Lower leg skin (tissue), 4 donors: ENCODE measurements around the gene SPACA4. TPM values are rescaled to one million over a fixed set of nuclear protein-coding genes. Genes with fewer than 3 reads are reported as not detected.

ENCODE experiments used
- DNase-seq, 2 donors: peaks; one replicate each; pipeline ENCODE4 v3.0.0-alpha.2; 2019; ENCODE audit warnings: low spot score in 2 of 2
- H3K4me3 ChIP-seq: fragments of 200-600 bp; sonication (generic); 2 replicates; pipeline ENCODE4 v1.5.1; 2017; ENCODE audit warnings: mild to moderate bottlenecking, low read depth; ENCODE audit not compliant: poor library complexity, severe bottlenecking
- POLR2A ChIP-seq, 2 donors: fragments of 450-650 bp; IDR thresholded peaks; one replicate each; pipeline ENCODE4 v1.6.1; 2016 to 2017; ENCODE audit warnings: antibody characterized with exemption in 2 of 2, mild to moderate bottlenecking in 1 of 2, moderate library complexity in 1 of 2
- WGBS, 2 donors: methylation state at CpG; one replicate each; pipeline ENCODE4 v1.1.5; 2018; 5-methylcytosine and 5-hydroxymethylcytosine counted together
- intact Hi-C: fragments of 100-400 bp; cut with DNase I; formaldehyde crosslinking; loops from one replicate; pipeline ENCODE4 v1.15.0; 2023; ENCODE audit warnings: low total_unique reads
- total RNA-seq, 4 donors: library from RNA; depleted of rRNA; stranded (reverse); fragments of >200 nt; gene quantifications; one replicate each; pipeline ENCODE4 v1.1.0, GENCODE V29; 2016
- TF ChIP-seq, protein P1 (sequence below), 3 donors: fragments of 450-650 bp; IDR thresholded peaks; one replicate each; pipeline ENCODE4 v1.5.1; 2016; ENCODE audit warnings: antibody characterized with exemption in 3 of 3, mild to moderate bottlenecking in 3 of 3, moderate library complexity in 2 of 3

The SPACA4 gene
- total RNA-seq, 4 donors from 2014 or later = 1.7 to 2.1 TPM; not detected in 2

DNA sequence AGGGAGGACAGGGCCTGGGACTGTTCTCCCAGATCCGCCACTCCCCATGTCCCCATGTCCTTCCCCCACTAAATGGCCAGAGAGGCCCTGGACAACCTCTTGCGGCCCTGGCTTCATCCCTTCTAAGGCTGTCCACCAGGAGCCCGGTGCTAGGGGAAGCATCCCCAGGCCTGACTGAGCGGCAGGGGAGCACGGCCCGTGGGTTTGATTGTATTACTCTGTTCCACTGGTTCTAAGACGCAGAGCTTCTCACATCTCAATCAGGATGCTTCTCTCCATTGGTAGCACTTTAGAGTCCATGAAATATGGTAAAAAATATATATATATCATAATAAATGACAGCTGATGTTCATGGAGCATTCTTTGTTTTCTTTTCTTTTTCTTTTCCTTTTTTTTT, 815 bp downstream of the SPACA4 start:
- WGBS, 2 donors = 87 to 89% methylated on average over 7 of the region's 7 CpGs
- TF ChIP-seq POLR2A (IDR thresholded peaks at IDR 0.05) = no peak
- TF ChIP-seq, protein P1, sequence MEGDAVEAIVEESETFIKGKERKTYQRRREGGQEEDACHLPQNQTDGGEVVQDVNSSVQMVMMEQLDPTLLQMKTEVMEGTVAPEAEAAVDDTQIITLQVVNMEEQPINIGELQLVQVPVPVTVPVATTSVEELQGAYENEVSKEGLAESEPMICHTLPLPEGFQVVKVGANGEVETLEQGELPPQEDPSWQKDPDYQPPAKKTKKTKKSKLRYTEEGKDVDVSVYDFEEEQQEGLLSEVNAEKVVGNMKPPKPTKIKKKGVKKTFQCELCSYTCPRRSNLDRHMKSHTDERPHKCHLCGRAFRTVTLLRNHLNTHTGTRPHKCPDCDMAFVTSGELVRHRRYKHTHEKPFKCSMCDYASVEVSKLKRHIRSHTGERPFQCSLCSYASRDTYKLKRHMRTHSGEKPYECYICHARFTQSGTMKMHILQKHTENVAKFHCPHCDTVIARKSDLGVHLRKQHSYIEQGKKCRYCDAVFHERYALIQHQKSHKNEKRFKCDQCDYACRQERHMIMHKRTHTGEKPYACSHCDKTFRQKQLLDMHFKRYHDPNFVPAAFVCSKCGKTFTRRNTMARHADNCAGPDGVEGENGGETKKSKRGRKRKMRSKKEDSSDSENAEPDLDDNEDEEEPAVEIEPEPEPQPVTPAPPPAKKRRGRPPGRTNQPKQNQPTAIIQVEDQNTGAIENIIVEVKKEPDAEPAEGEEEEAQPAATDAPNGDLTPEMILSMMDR (IDR thresholded peaks at IDR 0.05) = no peak
- DNase-seq = no peak
- H3K4me3 ChIP-seq = no peak overlapping the region
- intact Hi-C loops = no loop called here

DNA sequence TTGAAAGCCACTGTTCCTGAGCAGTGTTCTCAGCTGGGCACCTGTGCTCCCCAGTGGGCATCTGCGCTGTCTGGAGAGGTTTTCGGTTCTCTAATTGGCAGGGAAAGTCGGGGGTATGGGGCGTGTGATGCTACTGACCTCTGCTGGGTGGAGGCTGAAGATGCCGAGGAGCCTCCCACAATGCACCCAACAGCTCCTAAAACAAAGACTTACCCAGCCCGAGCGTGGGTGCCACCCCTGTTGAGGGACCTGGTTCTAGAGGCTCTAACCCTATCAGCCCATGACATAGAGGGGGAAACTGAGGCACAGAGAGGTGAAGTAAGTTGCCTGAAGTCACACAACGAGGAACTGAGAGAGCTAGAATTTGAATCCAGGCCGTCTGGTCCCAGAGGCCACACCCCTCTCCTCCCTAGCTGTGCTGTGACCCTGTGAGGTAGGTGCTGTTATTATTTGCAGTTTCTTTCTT, 2.3 kb downstream of the SPACA4 start:
- TF ChIP-seq, protein P1 (IDR thresholded peaks at IDR 0.05) = no peak
- TF ChIP-seq POLR2A (IDR thresholded peaks at IDR 0.05) = no peak
- intact Hi-C loops = no loop called here
- H3K4me3 ChIP-seq = no peak overlapping the region
- 30 to 32% methylated on average over 9 of the region's 9 CpGs for WGBS, 2 donors
- DNase-seq = no peak

DNA sequence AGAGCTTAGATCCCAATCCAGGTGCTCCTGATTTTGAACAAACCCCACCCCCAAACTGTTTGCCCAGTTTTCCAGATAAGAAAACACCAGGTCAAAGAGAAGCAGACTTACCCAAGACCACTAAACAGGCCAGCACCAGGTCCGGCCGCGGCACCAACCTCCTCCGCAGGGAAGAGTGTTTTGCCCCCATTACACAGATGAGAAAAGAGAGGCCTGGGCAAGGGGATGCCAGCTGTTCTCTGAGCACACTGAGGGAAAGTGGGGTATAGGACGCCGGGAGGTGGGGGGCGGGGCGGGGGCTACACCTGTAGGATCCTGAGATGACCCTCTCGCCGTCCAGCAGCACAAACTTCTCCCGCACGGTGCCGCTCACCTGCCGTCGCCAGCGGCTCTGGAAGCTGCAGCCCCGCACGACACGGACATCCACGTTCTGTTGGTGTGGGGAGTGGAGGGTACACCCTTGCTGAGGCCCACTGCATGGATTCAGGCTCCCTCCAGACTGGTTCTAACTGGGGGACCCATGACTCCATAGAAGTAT, 3.1 kb downstream of the SPACA4 start:
- WGBS, 2 donors = 91% methylated on average over 20 of the region's 20 CpGs
- intact Hi-C loops = no loop called here
- no peak for TF ChIP-seq POLR2A (IDR thresholded peaks at IDR 0.05)
- TF ChIP-seq, protein P1 (IDR thresholded peaks at IDR 0.05) = no peak
- no peak overlapping the region for H3K4me3 ChIP-seq
- no peak for DNase-seq

DNA sequence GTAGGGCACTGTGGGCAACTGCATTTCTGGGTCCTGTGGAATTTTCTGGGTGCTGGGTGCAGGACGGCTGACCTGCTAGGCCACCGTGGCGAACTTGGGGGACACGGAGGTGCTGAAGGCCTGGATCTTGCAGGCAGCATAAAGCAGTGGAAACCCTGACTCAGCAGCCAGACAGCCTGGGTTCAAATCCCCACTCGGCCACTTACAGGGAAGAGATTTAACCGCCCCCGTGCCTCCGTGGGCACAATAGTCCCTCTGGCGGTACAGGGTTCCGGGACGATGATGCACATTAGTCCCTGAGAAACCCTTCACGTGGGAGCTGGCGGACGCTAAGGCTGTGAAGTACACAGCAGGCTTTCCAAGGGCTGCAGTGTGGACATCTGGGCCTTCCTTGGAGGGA, 5.3 kb downstream of the SPACA4 start:
- H3K4me3 ChIP-seq = no peak overlapping the region
- intact Hi-C loops = no loop called here
- DNase-seq = no peak
- TF ChIP-seq, protein P1 (IDR thresholded peaks at IDR 0.05) = no peak
- 85 to 87% methylated on average over 14 of the region's 14 CpGs for WGBS, 2 donors

DNA sequence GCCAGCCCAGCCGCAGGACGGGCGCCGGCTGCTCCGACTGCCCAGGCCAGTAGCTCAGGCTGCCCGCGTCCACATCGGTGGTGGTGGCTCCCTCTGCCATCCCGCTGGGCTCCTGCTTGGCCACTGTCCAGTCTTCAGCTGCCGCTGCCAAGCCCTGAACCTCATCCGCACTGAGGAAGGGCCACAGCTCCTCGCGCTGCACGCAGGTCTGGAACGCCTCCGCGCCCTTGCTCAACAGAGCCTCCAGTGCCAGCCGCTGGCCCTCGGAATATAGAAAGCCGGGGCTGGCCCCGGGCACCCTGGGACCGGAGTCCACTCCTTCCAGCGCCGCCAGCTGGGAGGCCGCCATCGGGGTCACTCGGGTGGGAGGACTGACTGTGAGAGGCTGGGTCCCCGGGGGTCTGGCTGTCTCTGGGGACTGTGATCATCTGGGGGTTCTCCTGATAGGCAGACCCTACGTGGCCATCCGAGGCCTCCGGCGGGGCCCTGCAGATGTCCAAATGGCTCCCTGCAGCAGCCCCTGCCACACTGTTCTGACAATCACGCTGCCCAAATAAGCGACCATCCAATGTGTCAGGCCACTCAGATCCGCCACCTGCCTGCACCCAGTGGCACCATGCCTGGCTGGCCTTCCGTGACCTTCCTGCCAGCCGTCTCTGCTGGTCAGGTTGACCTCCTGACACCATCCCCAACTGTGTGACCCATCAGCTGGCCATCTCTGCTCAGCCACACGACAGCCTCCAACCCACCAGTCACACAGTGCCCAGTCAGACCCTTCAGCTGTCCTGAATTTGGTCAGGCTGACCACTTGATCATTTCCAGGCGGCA, 6.7 kb downstream of the SPACA4 start:
- 83 to 86% methylated on average over 21 to 29 of the region's 39 CpGs for WGBS, 2 donors
- no peak overlapping the region for H3K4me3 ChIP-seq
- intact Hi-C loops = no loop called here
- DNase-seq = no peak
- TF ChIP-seq, protein P1 (IDR thresholded peaks at IDR 0.05) = no peak
- no peak for TF ChIP-seq POLR2A (IDR thresholded peaks at IDR 0.05)
